Skeletal muscle cell (primary cell): ENCODE data around the gene KCNC1.

Experiments used
- DNase-seq: peaks from one replicate; pipeline ENCODE4 v3.0.0-alpha.2; 2010; ENCODE audit warnings: low read depth
- H3K4me3 ChIP-seq: 2 replicates; pipeline ENCODE4 v1.5.1; 2011; ENCODE audit warnings: low read depth, mild to moderate bottlenecking, control low read depth, low read length, moderate library complexity

The KCNC1 gene

GRCh38 chr11:17767914-17768313, 33.3 kb downstream of the KCNC1 start:
- H3K4me3 ChIP-seq = no peak overlapping the region
- DNase-seq = no peak

- DNase-seq = no peak
- H3K4me3 ChIP-seq = no peak overlapping the region
Measured at GRCh38 chr11:17768547-17768946, 34.0 kb downstream of the KCNC1 start.

- DNase-seq = no peak
- H3K4me3 ChIP-seq = no peak overlapping the region
Measured at GRCh38 chr11:17769218-17769617, 34.6 kb downstream of the KCNC1 start.

- DNase-seq = no peak
Measured at GRCh38 chr11:17770048-17770652, 35.6 kb downstream of the KCNC1 start.

DNA sequence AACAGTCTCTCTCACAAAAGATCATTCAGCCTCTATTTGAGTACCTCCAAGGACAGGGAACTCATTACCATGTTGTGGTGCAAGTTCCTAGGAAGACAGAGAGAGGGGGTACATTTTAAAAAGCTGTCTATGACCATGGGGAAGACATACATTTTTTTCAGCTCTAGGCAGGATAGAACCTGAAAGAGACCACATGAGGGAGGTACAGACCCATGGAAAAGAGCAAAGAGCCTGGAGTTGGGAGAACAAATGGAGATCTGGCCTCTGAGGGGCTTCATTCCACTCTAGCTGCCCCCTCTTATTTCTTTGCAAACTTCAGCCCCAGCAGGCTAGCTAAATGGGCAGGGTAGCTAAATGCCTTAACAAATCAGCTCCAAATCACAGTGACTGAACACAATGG, 36.3 kb downstream of the KCNC1 start:
- DNase-seq = no peak
- no peak overlapping the region for H3K4me3 ChIP-seq

More at GRCh38 chr11:17770048-17770652, 35.6 kb downstream of the KCNC1 start:
- H3K4me3 ChIP-seq = no peak overlapping the region

DNA sequence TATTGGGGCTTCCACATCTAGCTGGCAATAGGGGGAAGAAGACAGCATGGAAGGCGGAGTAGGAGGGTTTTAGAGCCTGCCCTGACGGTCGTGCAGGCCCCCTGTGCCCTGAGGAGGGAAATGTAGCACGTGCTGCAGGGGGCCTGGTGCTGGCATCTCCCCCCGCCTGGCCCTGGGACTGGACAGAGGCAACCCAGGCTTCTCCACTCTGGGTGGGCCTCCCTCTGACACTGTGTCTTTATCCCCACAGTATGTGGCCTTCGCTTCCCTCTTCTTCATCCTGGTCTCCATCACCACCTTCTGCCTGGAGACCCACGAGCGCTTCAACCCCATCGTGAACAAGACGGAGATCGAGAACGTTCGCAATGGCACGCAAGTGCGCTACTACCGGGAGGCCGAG, 36.8 kb downstream of the KCNC1 start:
- DNase-seq = no peak
- H3K4me3 ChIP-seq = no peak overlapping the region

GRCh38 chr11:17771841-17772401, 37.3 kb downstream of the KCNC1 start:
- H3K4me3 ChIP-seq = no peak overlapping the region
- DNase-seq = no peak

- no peak for DNase-seq
- H3K4me3 ChIP-seq = no peak overlapping the region
Measured at GRCh38 chr11:17772704-17773600, 38.4 kb downstream of the KCNC1 start.

DNA sequence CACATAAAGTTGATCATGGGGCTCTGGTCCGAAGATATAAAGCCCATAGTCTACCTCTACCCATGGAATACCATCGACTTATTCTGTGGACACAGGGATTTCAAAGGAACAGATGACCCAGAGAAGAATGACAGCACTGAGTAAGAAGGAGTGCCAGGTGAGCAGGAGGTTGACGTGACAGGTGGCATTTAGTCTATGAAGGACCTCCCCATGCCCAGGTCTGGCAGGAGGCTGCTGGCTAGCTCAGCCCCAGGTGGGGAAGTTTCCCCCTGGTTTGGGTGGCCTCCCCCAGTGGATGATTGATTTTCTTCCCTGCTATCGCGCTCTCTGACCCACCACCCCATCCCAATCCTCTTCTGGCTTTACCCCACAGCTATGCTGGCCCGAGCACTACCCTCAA, 39.1 kb downstream of the KCNC1 start:
- no peak for DNase-seq
- H3K4me3 ChIP-seq = no peak overlapping the region

GRCh38 chr11:17774232-17775034, 39.9 kb downstream of the KCNC1 start:
- no peak for DNase-seq
- no peak overlapping the region for H3K4me3 ChIP-seq

DNA sequence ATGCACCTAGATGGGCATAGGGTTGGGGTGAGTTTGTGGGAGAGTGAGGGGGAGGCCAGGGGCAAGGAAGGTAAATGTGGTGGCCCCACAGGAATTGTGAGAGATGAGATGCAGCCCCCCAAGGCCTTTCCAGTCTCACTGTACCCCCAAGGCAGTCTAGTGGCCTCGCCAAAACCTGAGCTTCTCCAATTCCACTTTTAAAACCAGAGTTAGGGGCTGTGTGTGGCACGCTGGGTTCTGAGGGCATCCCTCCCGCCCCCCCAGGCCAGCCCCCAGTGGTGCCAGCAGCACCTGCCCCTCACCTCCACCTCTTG, 40.4 kb downstream of the KCNC1 start:
- H3K4me3 ChIP-seq = no peak overlapping the region
- DNase-seq = no peak

DNA sequence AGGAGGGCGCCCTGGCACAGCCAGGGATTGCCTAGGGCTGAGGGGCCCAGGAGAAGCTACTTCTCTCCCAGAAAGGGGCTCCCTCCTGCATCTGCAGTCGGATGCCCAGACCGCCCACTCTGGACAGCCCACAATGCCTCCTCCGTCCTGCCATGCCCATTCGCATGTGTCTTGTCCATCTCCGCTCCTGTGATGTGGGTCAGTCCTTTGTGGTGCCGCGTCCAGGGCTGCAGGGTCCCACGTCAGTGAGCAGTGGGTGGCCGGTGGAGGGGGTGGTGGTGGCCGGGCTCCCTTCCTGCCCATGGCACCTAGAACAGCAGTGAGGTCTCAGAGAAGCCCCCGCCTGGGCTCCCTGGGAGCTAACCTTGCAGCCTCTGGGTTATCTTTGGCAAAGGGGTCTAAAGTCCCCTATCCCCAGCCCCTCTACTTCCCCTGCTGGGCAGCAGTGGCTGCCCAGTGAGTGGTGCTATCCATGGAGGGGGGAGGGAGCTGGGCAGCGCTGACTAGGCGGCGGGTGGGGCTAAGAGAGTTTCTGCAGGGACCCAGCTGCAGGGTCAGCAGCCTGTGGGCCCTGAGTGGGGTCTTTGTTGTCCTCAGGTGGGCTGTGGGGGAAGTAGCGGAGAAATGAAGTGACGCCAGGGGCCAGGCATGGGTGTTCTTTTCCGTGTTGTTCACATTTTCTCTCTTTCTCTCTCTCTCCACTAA, 41.1 kb downstream of the KCNC1 start:
- no peak overlapping the region for H3K4me3 ChIP-seq
- DNase-seq = no peak

GRCh38 chr11:17776212-17776875, 41.8 kb downstream of the KCNC1 start:
- no peak for DNase-seq
- no peak overlapping the region for H3K4me3 ChIP-seq

- no peak for DNase-seq
- no peak overlapping the region for H3K4me3 ChIP-seq
Measured at GRCh38 chr11:17777086-17777737, 42.6 kb downstream of the KCNC1 start.

- H3K4me3 ChIP-seq = no peak overlapping the region
- DNase-seq = no peak
Measured at GRCh38 chr11:17777738-17778091, 43.1 kb downstream of the KCNC1 start.

DNA sequence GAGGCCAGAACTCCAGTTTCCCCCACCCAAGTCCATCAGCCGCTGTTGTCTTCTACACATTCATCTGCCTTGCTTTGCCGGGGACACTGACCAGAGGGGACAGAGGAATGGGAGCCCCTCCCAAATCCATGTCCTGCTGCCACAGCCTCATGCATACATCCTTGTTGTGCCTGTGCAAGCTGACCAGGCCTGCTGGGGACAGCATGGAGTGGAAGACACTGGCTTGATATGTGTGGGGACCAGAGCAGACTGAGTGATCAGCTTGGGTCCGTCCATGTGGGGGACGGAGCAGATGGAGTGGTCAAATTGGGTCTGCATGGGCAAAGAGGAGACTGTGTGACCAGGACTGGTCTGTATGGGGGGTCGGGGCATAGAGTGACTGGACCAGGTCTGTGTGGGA, 43.8 kb downstream of the KCNC1 start:
- DNase-seq = no peak
- H3K4me3 ChIP-seq = no peak overlapping the region

GRCh38 chr11:17778956-17779860, 44.6 kb downstream of the KCNC1 start:
- no peak overlapping the region for H3K4me3 ChIP-seq
- no peak for DNase-seq
